GM23248 (cell line): Measurements from ENCODE around the gene SENP1. TPM values are rescaled to one million over a fixed set of nuclear protein-coding genes. Genes with fewer than 3 reads are reported as not detected.

ENCODE experiments used
- DNase-seq: peaks from one replicate; pipeline ENCODE4 v3.0.0-alpha.2; 2015
- H2AFZ ChIP-seq: fragments of 200-600 bp; sonication (generic); 2 replicates; pipeline ENCODE4 v1.6.1; 2016; ENCODE audit warnings: antibody characterized with exemption
- H3F3A ChIP-seq: fragments of 200-600 bp; sonication (generic); 2 replicates; pipeline ENCODE4 v1.6.1; 2016; ENCODE audit warnings: mild to moderate bottlenecking, antibody characterized with exemption, mixed run types; ENCODE audit not compliant: insufficient read depth
- H3K27ac ChIP-seq: fragments of 200-600 bp; sonication (generic); 2 replicates; pipeline ENCODE4 v1.5.1; 2016; ENCODE audit warnings: mild to moderate bottlenecking
- H3K27me3 ChIP-seq: fragments of 200-600 bp; sonication (generic); replicated peaks from 2 replicates; pipeline ENCODE4 v1.6.1; 2016; ENCODE audit warnings: mild to moderate bottlenecking; ENCODE audit not compliant: insufficient read depth
- H3K36me3 ChIP-seq: fragments of 200-600 bp; sonication (generic); 2 replicates; pipeline ENCODE4 v1.6.1; 2016; ENCODE audit warnings: low read depth, mild to moderate bottlenecking
- H3K4me1 ChIP-seq: fragments of 200-600 bp; sonication (generic); 2 replicates; pipeline ENCODE4 v1.6.1; 2016; ENCODE audit warnings: mild to moderate bottlenecking; ENCODE audit not compliant: insufficient read depth
- H3K4me2 ChIP-seq: fragments of 200-600 bp; sonication (generic); one replicate; pipeline ENCODE4 v1.6.1; 2016; ENCODE audit warnings: mild to moderate bottlenecking; ENCODE audit not compliant: unreplicated experiment
- H3K4me3 ChIP-seq: fragments of 200-600 bp; sonication (generic); 2 replicates; pipeline ENCODE4 v1.5.1; 2016; ENCODE audit warnings: mild to moderate bottlenecking
- H3K79me2 ChIP-seq: fragments of 200-600 bp; sonication (generic); 2 replicates; pipeline ENCODE4 v1.6.1; 2016; ENCODE audit warnings: mild to moderate bottlenecking; ENCODE audit not compliant: insufficient read depth
- H3K9ac ChIP-seq: fragments of 200-600 bp; sonication (generic); 2 replicates; pipeline ENCODE4 v1.6.1; 2016; ENCODE audit warnings: mild to moderate bottlenecking
- H3K9me2 ChIP-seq: fragments of 200-600 bp; sonication (generic); 2 replicates; pipeline ENCODE4 v1.6.1; 2016; ENCODE audit warnings: mixed run types, mild to moderate bottlenecking, moderate library complexity; ENCODE audit not compliant: insufficient read depth
- H3K9me3 ChIP-seq: fragments of 200-600 bp; sonication (generic); one replicate; pipeline ENCODE4 v1.6.1; 2017; ENCODE audit warnings: low read depth
- H4K20me1 ChIP-seq: fragments of 200-600 bp; sonication (generic); 2 replicates; pipeline ENCODE4 v1.6.0; 2016; ENCODE audit not compliant: insufficient read depth
- EZH2 ChIP-seq: fragments of 200-600 bp; sonication (generic); IDR thresholded peaks from 2 replicates; pipeline ENCODE4 v1.6.1; 2018; ENCODE audit warnings: antibody characterized with exemption, mild to moderate bottlenecking; ENCODE audit not compliant: insufficient read depth, poor library complexity, severe bottlenecking
- EZH2phosphoT487 ChIP-seq: fragments of 200-600 bp; sonication (generic); IDR thresholded peaks from 2 replicates; pipeline ENCODE4 v1.6.1; 2018; ENCODE audit warnings: antibody characterized with exemption, moderate library complexity, mild to moderate bottlenecking, low read depth; ENCODE audit not compliant: insufficient read depth
- WGBS, 2 experiments: methylation state at CpG; one replicate each; pipeline ENCODE4 v1.1.6; 2015 to 2017; ENCODE audit warnings: low lambda C conversion rate in 2 of 2, low coverage in 1 of 2; ENCODE audit errors: missing lambda C conversion rate in 2 of 2; 5-methylcytosine and 5-hydroxymethylcytosine counted together
- in situ Hi-C: fragments of 300-500 bp; cut with MboI; formaldehyde crosslinking; loops from 2 replicates; pipeline ENCODE4 v1.15.0; 2020
- polyA plus RNA-seq: library from polyadenylated mRNA; unstranded; fragments of >200 nt; fragmentation: Nextera tagmentation; extraction: Ambion mirVana; gene quantifications from 2 replicates; pipeline ENCODE4 v1.2.1, GENCODE V29; 2016
- total RNA-seq: library from RNA; depleted of rRNA; stranded (reverse); fragments of >200 nt; shearing (Covaris generic); gene quantifications from 2 replicates; pipeline ENCODE4 v1.2.3, GENCODE V29; 2014

Gene SENP1
- total and polyA plus RNA-seq, 2 experiments from 2014 or later: 6.7 to 15.3 TPM

DNA sequence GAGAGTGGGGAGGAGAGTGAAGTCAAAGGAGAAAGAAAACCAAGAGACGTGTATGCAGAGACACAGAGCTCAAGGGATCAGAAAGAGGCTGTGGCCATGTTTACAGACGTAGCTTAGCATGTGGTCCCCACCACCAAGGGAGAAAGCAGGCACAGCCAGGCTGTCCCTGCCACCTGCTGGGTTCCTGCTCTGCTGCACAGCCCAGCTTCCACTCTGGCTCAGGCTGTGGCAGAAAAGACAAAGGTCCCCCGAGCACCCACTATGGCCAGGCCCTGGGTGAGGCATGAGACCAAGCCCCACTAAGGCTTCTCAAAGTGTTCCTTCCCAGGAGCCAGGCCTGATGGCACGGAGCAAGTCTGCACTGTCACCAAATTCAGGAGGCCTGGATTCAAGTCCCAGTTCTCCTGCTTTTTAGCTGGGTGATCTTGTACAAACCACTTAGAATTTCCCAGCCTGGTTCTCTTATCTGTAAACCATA lies 75.7 kb downstream of the SENP1 start:
- no peak for TF ChIP-seq EZH2phosphoT487
- TF ChIP-seq EZH2: no peak
- in situ Hi-C loops: no loop called here
- 51 to 55% methylated on average over 3 to 4 of the region's 4 CpGs for WGBS, 2 experiments
- Histone ChIP-seq H2AFZ (no peak overlapping the region), H3K79me2 (no peaks in the 10 kb centered on the region), H3K9me2 (no peaks in the 10 kb centered on the region), H4K20me1 (no peaks in the 10 kb centered on the region), H3K9ac (no peak overlapping the region), H3K27me3 (peaks cover 8% of the 10 kb centered on the region; the same call in 1 of the 2 replicates), H3K4me1 (no peaks in the 10 kb centered on the region), H3K4me3 (no peak overlapping the region), H3K4me2 (no peak overlapping the region), H3K36me3 (no peaks in the 10 kb centered on the region), H3F3A (no peaks in the 10 kb centered on the region), H3K27ac (no peak overlapping the region), H3K9me3 (no peaks in the 10 kb centered on the region)
- DNase-seq: no peak

DNA sequence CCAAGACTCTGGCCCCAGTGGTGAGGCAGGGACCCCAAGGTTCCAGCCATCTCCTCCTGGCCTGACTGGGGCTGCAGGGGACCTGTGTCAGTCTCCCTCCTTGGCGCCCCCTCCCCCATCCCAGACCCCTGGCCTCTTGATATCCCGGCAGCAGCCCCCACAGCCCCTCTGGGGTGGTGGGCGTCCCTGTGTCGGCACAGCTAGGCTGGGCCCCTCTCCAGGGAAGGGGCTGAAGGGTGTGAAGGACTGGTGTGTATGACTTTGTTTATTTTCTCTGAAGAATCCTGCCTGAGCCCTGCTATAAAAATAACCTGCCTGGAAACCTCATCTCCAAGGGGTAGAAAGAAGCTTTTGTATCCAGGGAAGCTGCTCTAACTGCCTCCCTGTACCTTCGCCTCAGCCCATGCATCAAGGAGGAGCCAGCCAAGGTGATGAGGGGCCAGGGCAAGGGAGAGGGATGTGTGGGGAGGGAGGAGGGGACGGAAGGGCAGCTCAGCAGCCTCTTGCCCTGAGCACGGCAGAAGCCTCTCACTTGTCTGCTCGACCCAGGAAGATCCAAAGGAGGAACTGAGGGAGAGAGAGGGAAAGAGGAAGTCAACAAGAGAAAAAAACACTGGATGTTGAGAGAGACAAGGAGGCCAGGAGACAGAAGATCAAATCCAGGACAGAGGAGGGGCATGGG lies 76.2 kb downstream of the SENP1 start:
- no peaks in the 10 kb centered on the region for H3K79me2 ChIP-seq
- DNase-seq: no peak
- H3K4me2 ChIP-seq: no peak overlapping the region
- TF ChIP-seq EZH2 (no peak), EZH2phosphoT487 (no peak)
- peaks cover 9% of the 10 kb centered on the region; the same call in 1 of the 2 replicates for H3K27me3 ChIP-seq
- no peaks in the 10 kb centered on the region for H3K36me3 ChIP-seq
- H3K4me3 ChIP-seq: no peak overlapping the region
- H3K9me2 ChIP-seq: no peaks in the 10 kb centered on the region
- H4K20me1 ChIP-seq: no peaks in the 10 kb centered on the region
- no peak overlapping the region for H3K9ac ChIP-seq
- no peaks in the 10 kb centered on the region for H3F3A ChIP-seq
- H3K4me1 ChIP-seq: no peaks in the 10 kb centered on the region
- H3K27ac ChIP-seq: no peak overlapping the region
- H3K9me3 ChIP-seq: no peaks in the 10 kb centered on the region
- WGBS, 2 experiments: 41 to 46% methylated on average over 8 of the region's 8 CpGs
- H2AFZ ChIP-seq: no peak overlapping the region
- in situ Hi-C loops: no loop called here

DNA sequence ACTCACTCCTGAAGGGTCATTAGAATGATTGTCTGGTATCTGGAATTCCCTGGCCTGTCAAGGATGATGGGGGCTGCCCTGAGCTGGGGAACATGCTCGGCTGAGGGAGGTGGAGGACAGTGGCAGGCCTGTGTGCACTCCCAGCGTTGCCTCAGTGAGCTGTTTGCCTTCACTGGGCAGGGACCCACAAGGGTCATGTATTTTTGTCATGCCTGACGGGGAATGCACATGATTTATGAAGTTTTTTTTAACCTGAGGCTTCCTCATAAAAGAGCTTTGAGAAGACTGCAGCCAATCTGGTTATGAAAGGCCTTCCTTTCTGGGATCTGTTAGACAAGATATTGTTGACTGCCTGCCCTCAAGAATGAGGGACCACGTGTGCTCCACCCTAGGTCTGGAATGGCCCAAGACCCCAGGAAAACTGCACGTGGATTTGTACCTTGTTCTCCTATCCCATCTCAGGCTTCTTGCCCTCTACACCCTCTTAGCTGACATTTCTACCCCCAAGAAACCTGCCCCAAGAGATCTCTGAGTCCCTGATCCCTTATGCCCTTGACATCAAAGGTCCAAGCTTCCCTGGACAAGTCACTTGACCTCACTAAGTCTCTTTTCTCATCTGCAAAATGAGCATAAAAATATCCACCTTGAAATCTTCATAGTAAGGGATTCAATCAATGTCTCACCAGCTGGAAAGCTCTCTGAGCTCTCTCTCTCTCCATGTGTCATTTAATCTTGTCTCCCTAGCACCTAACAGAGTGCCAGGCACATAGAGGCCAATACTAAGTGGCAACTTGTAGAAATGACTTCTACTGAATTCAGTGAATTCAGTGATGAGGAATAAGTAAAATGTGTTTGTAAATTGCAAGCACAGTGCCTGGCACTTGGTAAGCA lies 77.1 kb downstream of the SENP1 start:
- Histone ChIP-seq H2AFZ (no peak overlapping the region), H4K20me1 (no peaks in the 10 kb centered on the region), H3K9me2 (no peaks in the 10 kb centered on the region), H3F3A (no peaks in the 10 kb centered on the region), H3K4me3 (no peak overlapping the region), H3K27me3 (peaks cover 13% of the 10 kb centered on the region; the same call in 1 of the 2 replicates), H3K79me2 (no peaks in the 10 kb centered on the region), H3K9ac (no peak overlapping the region), H3K4me1 (no peaks in the 10 kb centered on the region), H3K9me3 (no peaks in the 10 kb centered on the region), H3K27ac (no peak overlapping the region), H3K4me2 (no peak overlapping the region), H3K36me3 (no peaks in the 10 kb centered on the region)
- in situ Hi-C loops: no loop called here
- WGBS, 2 experiments: 49 to 50% methylated on average over 5 of the region's 5 CpGs
- TF ChIP-seq EZH2phosphoT487: no peak
- TF ChIP-seq EZH2: no peak
- DNase-seq: no peak

DNA sequence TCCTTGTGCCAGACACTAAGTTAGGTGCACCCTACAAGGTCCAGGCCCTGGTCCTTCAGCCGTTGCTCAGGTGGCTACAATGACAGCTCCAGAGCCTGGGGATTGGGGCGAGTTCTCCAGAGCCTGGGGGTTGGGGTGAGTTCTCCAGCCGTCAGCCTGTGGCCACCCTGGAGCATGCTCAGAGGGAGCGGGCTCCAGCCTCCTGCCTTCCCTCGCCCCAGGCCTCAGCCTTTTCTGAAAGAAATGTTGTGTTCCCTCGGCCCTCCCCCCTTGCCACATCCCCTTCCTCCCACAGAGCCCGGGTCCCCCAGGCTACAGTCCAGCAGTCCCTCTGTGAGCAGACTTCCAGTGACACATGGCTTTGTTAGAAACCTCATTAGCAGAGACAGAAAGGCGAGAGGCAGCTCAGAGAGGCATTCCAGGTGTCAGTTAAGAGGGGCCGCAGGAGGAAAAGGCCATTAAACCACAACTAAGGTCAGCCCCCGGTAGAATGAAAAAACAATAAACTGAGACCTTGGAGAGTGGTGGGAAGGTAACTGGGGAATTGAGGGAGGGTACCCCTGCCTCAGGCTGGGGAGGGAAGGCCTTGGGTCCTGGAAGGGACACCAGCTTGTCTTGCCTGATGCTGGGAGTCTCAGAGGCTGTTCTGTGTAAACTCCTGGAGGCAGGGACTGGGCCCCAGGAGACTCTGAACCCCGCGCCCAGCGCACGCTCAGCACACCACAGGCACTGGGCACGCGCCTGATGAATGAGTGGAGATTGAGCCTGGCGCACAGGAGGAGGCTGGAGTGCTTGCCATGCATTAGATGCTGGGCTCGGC lies 78.5 kb downstream of the SENP1 start:
- Histone ChIP-seq H3K9me2 (no peaks in the 10 kb centered on the region), H3K4me1 (no peaks in the 10 kb centered on the region), H2AFZ (no peak overlapping the region), H3K36me3 (no peaks in the 10 kb centered on the region), H3K4me3 (no peak overlapping the region), H4K20me1 (no peaks in the 10 kb centered on the region), H3K27ac (no peak overlapping the region), H3K27me3 (peaks cover 23% of the 10 kb centered on the region), H3K9me3 (no peaks in the 10 kb centered on the region), H3K79me2 (no peaks in the 10 kb centered on the region), H3K9ac (no peak overlapping the region), H3K4me2 (no peak overlapping the region), H3F3A (no peaks in the 10 kb centered on the region)
- WGBS, 2 experiments: 70 to 73% methylated on average over 18 of the region's 18 CpGs
- in situ Hi-C loops: no loop called here
- TF ChIP-seq EZH2 (no peak), EZH2phosphoT487 (no peak)
- no peak for DNase-seq
